MM.1S (cell line): ENCODE data around the gene CD300LF.

Experiments used
- DNase-seq: peaks from one replicate; pipeline ENCODE4 v3.0.0-alpha.2; 2015
- H2AFZ ChIP-seq: fragments of 300-600 bp; sonication (generic); 2 replicates; pipeline ENCODE4 v1.6.0; 2016; ENCODE audit warnings: antibody characterized with exemption, low read length
- H3F3A ChIP-seq: fragments of 300-600 bp; sonication (generic); 2 replicates; pipeline ENCODE4 v1.6.1; 2016; ENCODE audit warnings: mild to moderate bottlenecking, antibody characterized with exemption, low read length, moderate library complexity, mixed read lengths; ENCODE audit not compliant: insufficient read depth
- H3K27ac ChIP-seq: fragments of 300-600 bp; sonication (generic); 2 replicates; pipeline ENCODE4 v1.5.1; 2016; ENCODE audit warnings: mild to moderate bottlenecking, low read length
- H3K27me3 ChIP-seq: fragments of 300-600 bp; sonication (generic); replicated peaks from 2 replicates; pipeline ENCODE4 v1.6.0; 2016; ENCODE audit warnings: low read length; ENCODE audit not compliant: insufficient read depth
- H3K36me3 ChIP-seq: fragments of 300-600 bp; sonication (generic); replicated peaks from 2 replicates; pipeline ENCODE4 v1.6.1; 2016; ENCODE audit warnings: mild to moderate bottlenecking, low read length, mixed read lengths; ENCODE audit not compliant: insufficient read depth
- H3K4me1 ChIP-seq: fragments of 300-600 bp; sonication (generic); 2 replicates; pipeline ENCODE4 v1.6.1; 2016; ENCODE audit warnings: low read length, mixed read lengths
- H3K4me2 ChIP-seq: fragments of 300-600 bp; sonication (generic); 2 replicates; pipeline ENCODE4 v1.6.0; 2016; ENCODE audit warnings: low read depth, low read length
- H3K4me3 ChIP-seq: fragments of 300-600 bp; sonication (generic); 2 replicates; pipeline ENCODE4 v1.5.1; 2016; ENCODE audit warnings: low read length, mixed read lengths
- H3K79me2 ChIP-seq: fragments of 300-600 bp; sonication (generic); 2 replicates; pipeline ENCODE4 v1.6.1; 2016; ENCODE audit warnings: mixed run types, low read length, mixed read lengths
- H3K9ac ChIP-seq: fragments of 300-600 bp; sonication (generic); 2 replicates; pipeline ENCODE4 v1.6.1; 2016; ENCODE audit warnings: low read length, mixed read lengths
- H3K9me2 ChIP-seq: fragments of 300-600 bp; sonication (generic); replicated peaks from 2 replicates; pipeline ENCODE4 v1.6.1; 2016; ENCODE audit warnings: mild to moderate bottlenecking, low read length, mixed read lengths; ENCODE audit not compliant: insufficient read depth
- H3K9me3 ChIP-seq: fragments of 300-600 bp; sonication (generic); replicated peaks from 2 replicates; pipeline ENCODE4 v1.6.1; 2016; ENCODE audit warnings: mild to moderate bottlenecking, low read length, mixed read lengths; ENCODE audit not compliant: insufficient read depth
- H4K20me1 ChIP-seq: fragments of 300-600 bp; sonication (generic); 2 replicates; pipeline ENCODE4 v1.6.1; 2016; ENCODE audit warnings: mild to moderate bottlenecking, low read length, moderate library complexity, mixed read lengths; ENCODE audit not compliant: insufficient read depth
- CTCF ChIP-seq: fragments of 300-600 bp; sonication (generic); IDR thresholded peaks from 2 replicates; pipeline ENCODE4 v1.5.1; 2016; ENCODE audit warnings: antibody characterized with exemption, low read length, mixed read lengths
- EZH2 ChIP-seq: fragments of 300-600 bp; sonication (generic); optimal IDR thresholded peaks from 2 replicates; pipeline ENCODE3; 2017; ENCODE audit warnings: low read depth, mild to moderate bottlenecking, antibody characterized with exemption, low read length, mixed read lengths
- EZH2phosphoT487 ChIP-seq: fragments of 300-600 bp; sonication (generic); IDR thresholded peaks from 2 replicates; pipeline ENCODE4 v1.6.1; 2018; ENCODE audit warnings: antibody characterized with exemption, low read length

CD300LF gene

DNA sequence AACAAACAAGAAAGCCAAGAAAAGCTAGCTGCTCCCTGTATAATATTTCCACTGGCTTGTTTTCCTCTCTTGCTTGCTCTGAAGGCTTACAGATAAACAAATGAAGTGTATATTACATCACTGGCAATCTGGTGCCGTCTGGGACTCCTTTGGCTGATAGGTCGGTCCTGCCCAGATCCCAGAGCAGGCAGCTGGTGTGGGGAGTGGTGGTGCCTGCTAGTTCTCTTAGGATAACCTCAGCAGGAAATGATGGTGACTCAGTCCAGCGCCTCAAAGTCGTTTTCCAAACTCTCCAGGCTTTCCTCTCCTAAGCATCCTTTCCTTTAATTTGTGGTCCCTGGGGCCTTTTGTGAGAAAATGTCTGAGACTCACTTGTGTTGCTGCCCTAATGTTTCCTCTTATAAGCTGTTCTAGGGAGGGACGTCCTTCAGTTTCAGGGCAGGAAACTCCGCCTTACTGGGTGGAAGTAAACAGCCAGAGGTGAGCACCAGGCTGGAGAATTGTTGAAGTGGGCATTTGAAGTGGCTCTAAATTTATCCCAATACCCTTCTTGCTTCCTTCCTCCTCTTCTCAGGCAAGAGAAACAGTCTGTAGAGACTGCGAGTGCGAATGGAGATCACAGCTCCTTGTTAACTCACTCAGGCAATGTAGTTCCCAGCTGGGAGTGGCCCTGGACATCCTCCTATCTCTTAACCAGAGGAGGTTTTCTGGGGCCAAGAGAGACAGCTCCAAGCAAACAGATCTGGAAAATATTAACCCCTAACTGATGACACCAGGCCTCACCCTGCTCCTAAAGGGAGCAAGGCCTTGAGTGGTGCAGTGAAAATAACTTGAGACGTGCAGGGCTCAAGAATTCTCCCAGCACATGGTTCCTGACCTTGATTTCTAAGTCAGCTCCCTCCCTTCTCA lies 34.9 kb downstream of the CD300LF start:
- no peak overlapping the region for H3K27ac ChIP-seq
- H4K20me1 ChIP-seq, result no peaks in the 10 kb centered on the region
- H3K79me2 ChIP-seq, result no peaks in the 10 kb centered on the region
- peak overlapping the region; percentile 51 for H2AFZ ChIP-seq
- no peaks in the 10 kb centered on the region for H3K36me3 ChIP-seq
- H3K9me2 ChIP-seq, result no peaks in the 10 kb centered on the region
- no peaks in the 10 kb centered on the region for H3K27me3 ChIP-seq
- H3K9ac ChIP-seq, result no peak overlapping the region
- H3K4me2 ChIP-seq, result peak overlapping the region; percentile 25; the same call in 1 of the 2 replicates
- no peak for TF ChIP-seq CTCF
- no peak for TF ChIP-seq EZH2
- no peak for TF ChIP-seq EZH2phosphoT487
- no peaks in the 10 kb centered on the region for H3F3A ChIP-seq
- no peaks in the 10 kb centered on the region for H3K9me3 ChIP-seq
- DNase-seq, result peak; percentile 24
- H3K4me3 ChIP-seq, result no peak overlapping the region
- peaks cover 8% of the 10 kb centered on the region for H3K4me1 ChIP-seq

- Histone ChIP-seq H3K79me2 (no peaks in the 10 kb centered on the region), H3K9ac (no peak overlapping the region), H3K27ac (no peak overlapping the region), H3K4me3 (no peak overlapping the region), H3K36me3 (no peaks in the 10 kb centered on the region), H3K9me2 (no peaks in the 10 kb centered on the region), H3K4me1 (no peaks in the 10 kb centered on the region), H3K9me3 (no peaks in the 10 kb centered on the region), H4K20me1 (no peaks in the 10 kb centered on the region), H3K4me2 (no peak overlapping the region), H3K27me3 (peaks cover 30% of the 10 kb centered on the region), H3F3A (no peaks in the 10 kb centered on the region), H2AFZ (no peak overlapping the region)
- peak; percentile 8 for DNase-seq
- no peak for TF ChIP-seq CTCF
- TF ChIP-seq EZH2phosphoT487, result no peak
- no peak for TF ChIP-seq EZH2
Measured at GRCh38 chr17:74671031-74671771, 41.5 kb downstream of the CD300LF start.

- H3K4me3 ChIP-seq, result no peak overlapping the region
- no peaks in the 10 kb centered on the region for H4K20me1 ChIP-seq
- no peak overlapping the region for H3K4me2 ChIP-seq
- H3K9ac ChIP-seq, result no peak overlapping the region
- DNase-seq, result no peak
- TF ChIP-seq EZH2, result no peak
- no peak for TF ChIP-seq CTCF
- TF ChIP-seq EZH2phosphoT487, result no peak
- H3K9me2 ChIP-seq, result no peaks in the 10 kb centered on the region
- H3K4me1 ChIP-seq, result no peaks in the 10 kb centered on the region
- H3K27ac ChIP-seq, result no peak overlapping the region
- H3K36me3 ChIP-seq, result no peaks in the 10 kb centered on the region
- no peak overlapping the region for H2AFZ ChIP-seq
- H3K27me3 ChIP-seq, result peaks cover 30% of the 10 kb centered on the region
- H3F3A ChIP-seq, result no peaks in the 10 kb centered on the region
- H3K9me3 ChIP-seq, result no peaks in the 10 kb centered on the region
- H3K79me2 ChIP-seq, result no peaks in the 10 kb centered on the region
Measured at GRCh38 chr17:74670329-74670728, 42.4 kb downstream of the CD300LF start.
